ENCODE data around the gene CORO2B. TPM values are rescaled to one million over a fixed set of nuclear protein-coding genes. Genes with fewer than 3 reads are reported as not detected.

Gene CORO2B
- total and polyA plus RNA-seq, 9 donors, result 7.5 to 61.0 (median 18.0) TPM

- Histone ChIP-seq H3K27me3 (no peaks in the 10 kb centered on the region), H3K4me1 (ENCODE audit: insufficient read depth) (no peaks in the 10 kb centered on the region), H3K9me3 (no peaks in the 10 kb centered on the region), H3K36me3 (no peaks in the 10 kb centered on the region), H3K27ac (no peak overlapping the region), H3K4me3 (no peak overlapping the region)
- TF ChIP-seq EP300 (IDR thresholded peaks at IDR 0.05) (no peak), POLR2A (IDR thresholded peaks at IDR 0.05) (no peak)
- TF ChIP-seq, protein P1, sequence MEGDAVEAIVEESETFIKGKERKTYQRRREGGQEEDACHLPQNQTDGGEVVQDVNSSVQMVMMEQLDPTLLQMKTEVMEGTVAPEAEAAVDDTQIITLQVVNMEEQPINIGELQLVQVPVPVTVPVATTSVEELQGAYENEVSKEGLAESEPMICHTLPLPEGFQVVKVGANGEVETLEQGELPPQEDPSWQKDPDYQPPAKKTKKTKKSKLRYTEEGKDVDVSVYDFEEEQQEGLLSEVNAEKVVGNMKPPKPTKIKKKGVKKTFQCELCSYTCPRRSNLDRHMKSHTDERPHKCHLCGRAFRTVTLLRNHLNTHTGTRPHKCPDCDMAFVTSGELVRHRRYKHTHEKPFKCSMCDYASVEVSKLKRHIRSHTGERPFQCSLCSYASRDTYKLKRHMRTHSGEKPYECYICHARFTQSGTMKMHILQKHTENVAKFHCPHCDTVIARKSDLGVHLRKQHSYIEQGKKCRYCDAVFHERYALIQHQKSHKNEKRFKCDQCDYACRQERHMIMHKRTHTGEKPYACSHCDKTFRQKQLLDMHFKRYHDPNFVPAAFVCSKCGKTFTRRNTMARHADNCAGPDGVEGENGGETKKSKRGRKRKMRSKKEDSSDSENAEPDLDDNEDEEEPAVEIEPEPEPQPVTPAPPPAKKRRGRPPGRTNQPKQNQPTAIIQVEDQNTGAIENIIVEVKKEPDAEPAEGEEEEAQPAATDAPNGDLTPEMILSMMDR (IDR thresholded peaks at IDR 0.05), result no peak
- 92 to 93% (median 93%) methylated on average over 16 of the region's 16 CpGs for WGBS, 3 donors
- intact Hi-C loops (cut with DNase I), result no loop called here
- DNase-seq, result no peak
Measured at GRCh38 chr15:68710536-68710935, 131.7 kb downstream of the CORO2B start.

GRCh38 chr15:68711406-68711805 is 132.6 kb downstream of the CORO2B start:
- Histone ChIP-seq H3K36me3 (no peaks in the 10 kb centered on the region), H3K27ac (no peak overlapping the region), H3K9me3 (no peaks in the 10 kb centered on the region), H3K27me3 (no peaks in the 10 kb centered on the region), H3K4me3 (no peak overlapping the region), H3K4me1 (ENCODE audit: insufficient read depth) (no peaks in the 10 kb centered on the region)
- intact Hi-C loops (cut with DNase I), result no loop called here
- TF ChIP-seq, protein P1 (IDR thresholded peaks at IDR 0.05), result no peak
- TF ChIP-seq POLR2A (IDR thresholded peaks at IDR 0.05), result no peak
- no peak for TF ChIP-seq EP300 (IDR thresholded peaks at IDR 0.05)
- 88 to 93% (median 89%) methylated on average over 10 of the region's 10 CpGs for WGBS, 3 donors
- DNase-seq, result no peak

GRCh38 chr15:68712886-68713285 is 134.1 kb downstream of the CORO2B start:
- H3K9me3 ChIP-seq, result no peaks in the 10 kb centered on the region
- WGBS, 3 donors, result 90 to 95% (median 93%) methylated on average over 4 of the region's 4 CpGs

DNA sequence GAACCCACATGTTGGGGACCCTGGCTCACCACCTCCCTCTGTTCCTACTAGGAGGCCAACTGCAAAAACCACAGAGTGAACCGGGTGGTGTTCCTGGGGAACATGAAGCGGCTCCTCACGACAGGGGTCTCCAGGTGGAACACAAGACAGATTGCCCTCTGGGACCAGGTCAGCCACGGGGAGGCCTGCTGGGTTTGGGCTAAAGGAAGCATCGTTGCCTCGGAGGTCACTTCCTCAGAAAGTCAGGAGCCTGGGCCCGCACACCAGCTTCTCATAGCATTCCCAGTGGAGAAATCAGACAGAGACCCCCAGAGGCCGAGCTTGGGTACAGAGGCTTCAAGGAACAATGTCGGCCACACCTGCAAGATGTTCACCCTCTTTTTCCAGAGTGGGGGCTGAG is 135.1 kb downstream of the CORO2B start:
- H3K36me3 ChIP-seq, result no peaks in the 10 kb centered on the region
- intact Hi-C loops (cut with DNase I), result no loop called here
- no peaks in the 10 kb centered on the region for H3K27me3 ChIP-seq
- H3K27ac ChIP-seq, result no peak overlapping the region
- H3K4me3 ChIP-seq, result no peak overlapping the region
- DNase-seq, result no peak
- 82 to 84% (median 83%) methylated on average over 9 of the region's 9 CpGs for WGBS, 3 donors
- H3K4me1 ChIP-seq (ENCODE audit: insufficient read depth), result no peaks in the 10 kb centered on the region
- H3K9me3 ChIP-seq, result no peaks in the 10 kb centered on the region
- no peak for TF ChIP-seq POLR2A (IDR thresholded peaks at IDR 0.05)
- TF ChIP-seq, protein P1 (IDR thresholded peaks at IDR 0.05), result no peak
- no peak for TF ChIP-seq EP300 (IDR thresholded peaks at IDR 0.05)

More at GRCh38 chr15:68712886-68713285, 134.1 kb downstream of the CORO2B start:
- intact Hi-C loops (cut with DNase I), result no loop called here
- Histone ChIP-seq H3K27ac (no peak overlapping the region), H3K4me1 (ENCODE audit: insufficient read depth) (no peaks in the 10 kb centered on the region), H3K4me3 (no peak overlapping the region), H3K36me3 (no peaks in the 10 kb centered on the region), H3K27me3 (no peaks in the 10 kb centered on the region)
- no peak for DNase-seq
- TF ChIP-seq POLR2A (IDR thresholded peaks at IDR 0.05) (no peak), EP300 (IDR thresholded peaks at IDR 0.05) (no peak)
- TF ChIP-seq, protein P1 (IDR thresholded peaks at IDR 0.05), result no peak

All from ovary (tissue), 9 donors.